GM12878 (cell line): ENCODE measurements around the gene RFX5. TPM values are rescaled to one million over a fixed set of nuclear protein-coding genes. Genes with fewer than 3 reads are reported as not detected.

Experiments
- CHD4 ChIP-seq: fragments of 200-600 bp; sonication (generic); IDR thresholded peaks from 2 replicates; pipeline ENCODE4 v1.6.1; 2016; ENCODE audit warnings: mild to moderate bottlenecking
- CUX1 ChIP-seq: IDR thresholded peaks from 2 replicates; pipeline ENCODE4 v1.6.1; 2012; ENCODE audit warnings: improper control_type of control experiment, low read depth, low read length; ENCODE audit not compliant: insufficient replicate concordance
- EED ChIP-seq: sonication (generic); IDR thresholded peaks from 2 replicates; pipeline ENCODE4 v1.6.1; 2016; ENCODE audit warnings: antibody characterized with exemption, low read depth
- FOS ChIP-seq: IDR thresholded peaks from 3 replicates; pipeline ENCODE4 v1.6.1; 2011; ENCODE audit warnings: borderline replicate concordance; ENCODE audit not compliant: insufficient read length; ENCODE audit errors: extremely low read depth
- FOXK2 ChIP-seq: fragments of 450-650 bp; IDR thresholded peaks from 2 replicates; pipeline ENCODE4 v1.6.1; 2017; ENCODE audit warnings: mild to moderate bottlenecking, moderate library complexity
- HDAC6 ChIP-seq: fragments of 200-600 bp; sonication (generic); IDR thresholded peaks from one replicate; pipeline ENCODE4 v1.8.0; 2017; ENCODE audit warnings: antibody characterized with exemption; ENCODE audit not compliant: unreplicated experiment
- NFYA ChIP-seq: IDR thresholded peaks from 2 replicates; pipeline ENCODE4 v1.6.1; 2011; ENCODE audit warnings: low read depth, mild to moderate bottlenecking, low read length, improper control_type of control experiment, borderline replicate concordance
- NR2C1 ChIP-seq: fragments of 450-650 bp; IDR thresholded peaks from 2 replicates; pipeline ENCODE4 v1.6.1; 2017; ENCODE audit warnings: antibody characterized with exemption, mild to moderate bottlenecking, moderate library complexity
- PAX5 ChIP-seq: IDR thresholded peaks from 2 replicates; pipeline ENCODE4 v1.6.1; 2011; ENCODE audit warnings: low read depth, low read length, borderline replicate concordance
- POU2F2 ChIP-seq: IDR thresholded peaks from 3 replicates; pipeline ENCODE4 v1.6.1; 2011; ENCODE audit warnings: low read depth, mild to moderate bottlenecking, low read length, borderline replicate concordance
- RAD51 ChIP-seq: fragments of 450-650 bp; IDR thresholded peaks from 2 replicates; pipeline ENCODE4 v1.6.1; 2016; ENCODE audit warnings: moderate library complexity, mild to moderate bottlenecking, inconsistent platforms
- SMAD1 ChIP-seq: fragments of 450-650 bp; IDR thresholded peaks from 2 replicates; pipeline ENCODE4 v1.6.1; 2018; ENCODE audit warnings: mild to moderate bottlenecking, low read depth; ENCODE audit not compliant: partially characterized antibody
- USF2 ChIP-seq: IDR thresholded peaks from 2 replicates; pipeline ENCODE4 v1.6.1; 2011; ENCODE audit warnings: low read depth, low read length, improper control_type of control experiment, borderline replicate concordance
- YY1 ChIP-seq: IDR thresholded peaks from 2 replicates; pipeline ENCODE4 v1.6.1; 2011; ENCODE audit warnings: low read depth, mild to moderate bottlenecking, low read length
- ZNF217 ChIP-seq: fragments of 450-650 bp; IDR thresholded peaks from 2 replicates; pipeline ENCODE4 v1.6.1; 2017; ENCODE audit warnings: antibody characterized with exemption, mild to moderate bottlenecking
- polyA plus RNA-seq, 11 experiments: library from polyadenylated mRNA; depleted of rRNA in 4 of 11; unstranded in 6 of 11; stranded (reverse) in 5 of 11; fragments of >200 nt; fragmentation: Nextera tagmentation in 4 of 11; fragmentation: Illumina TruSeq in 1 of 11; extraction: Ambion mirVana in 4 of 11; extraction: Trizol in 1 of 11; gene quantifications; 1 replicate in 1 of 11; 2 replicates in 10 of 11; pipeline versions ENCODE4 v1.2.1 to v1.2.3, GENCODE V29; 2011 to 2016; ENCODE audit warnings: inconsistent platforms in 2 of 11, missing spikeins in 2 of 11, low read depth in 1 of 11
- total RNA-seq, 4 experiments: library from RNA; depleted of rRNA in 3 of 4; stranded (reverse); fragments of >200 nt in 3 of 4; fragmentation: Illumina TruSeq in 1 of 4; extraction: Trizol in 1 of 4; gene quantifications; 2 replicates each; pipeline versions ENCODE4 v1.2.1 to v1.2.3, GENCODE V29; 2013 to 2021
- TF ChIP-seq, protein P1 (sequence below): fragments of 450-650 bp; conservative IDR thresholded peaks from 2 replicates; pipeline ENCODE4 v1.6.1; 2017; ENCODE audit warnings: mild to moderate bottlenecking, moderate library complexity
- TF ChIP-seq, protein P2 (sequence below): fragments of 450-650 bp; IDR thresholded peaks from 2 replicates; pipeline ENCODE4 v1.6.1; 2017; ENCODE audit warnings: mild to moderate bottlenecking, moderate library complexity

Gene RFX5
- total and polyA plus RNA-seq, 10 of the 15 experiments (the other 5 are each of a cell fraction or from before 2014, with no cell fraction given), result 14.1 to 198 (median 124) TPM

- TF ChIP-seq, protein P1, sequence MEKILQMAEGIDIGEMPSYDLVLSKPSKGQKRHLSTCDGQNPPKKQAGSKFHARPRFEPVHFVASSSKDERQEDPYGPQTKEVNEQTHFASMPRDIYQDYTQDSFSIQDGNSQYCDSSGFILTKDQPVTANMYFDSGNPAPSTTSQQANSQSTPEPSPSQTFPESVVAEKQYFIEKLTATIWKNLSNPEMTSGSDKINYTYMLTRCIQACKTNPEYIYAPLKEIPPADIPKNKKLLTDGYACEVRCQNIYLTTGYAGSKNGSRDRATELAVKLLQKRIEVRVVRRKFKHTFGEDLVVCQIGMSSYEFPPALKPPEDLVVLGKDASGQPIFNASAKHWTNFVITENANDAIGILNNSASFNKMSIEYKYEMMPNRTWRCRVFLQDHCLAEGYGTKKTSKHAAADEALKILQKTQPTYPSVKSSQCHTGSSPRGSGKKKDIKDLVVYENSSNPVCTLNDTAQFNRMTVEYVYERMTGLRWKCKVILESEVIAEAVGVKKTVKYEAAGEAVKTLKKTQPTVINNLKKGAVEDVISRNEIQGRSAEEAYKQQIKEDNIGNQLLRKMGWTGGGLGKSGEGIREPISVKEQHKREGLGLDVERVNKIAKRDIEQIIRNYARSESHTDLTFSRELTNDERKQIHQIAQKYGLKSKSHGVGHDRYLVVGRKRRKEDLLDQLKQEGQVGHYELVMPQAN, result peak; percentile 50
- TF ChIP-seq POU2F2, result 0 out of 3 replicates have a peak, but pooled peaks have one; percentile 11
- peak; percentile 27 for TF ChIP-seq SMAD1
- peak; percentile 71 for TF ChIP-seq YY1
- TF ChIP-seq FOXK2, result no peak
- TF ChIP-seq HDAC6, result no peak
- TF ChIP-seq NFYA, result no peak
- no peak for TF ChIP-seq ZNF217
- 0 out of 2 replicates have a peak, but pooled peaks have one; percentile 23 for TF ChIP-seq RAD51
- TF ChIP-seq NR2C1, result 0 out of 2 replicates have a peak, but pooled peaks have one; percentile 17
- TF ChIP-seq FOS, result no peak
- TF ChIP-seq CHD4, result no peak
- peak; percentile 93 for TF ChIP-seq EED
- TF ChIP-seq, protein P2, sequence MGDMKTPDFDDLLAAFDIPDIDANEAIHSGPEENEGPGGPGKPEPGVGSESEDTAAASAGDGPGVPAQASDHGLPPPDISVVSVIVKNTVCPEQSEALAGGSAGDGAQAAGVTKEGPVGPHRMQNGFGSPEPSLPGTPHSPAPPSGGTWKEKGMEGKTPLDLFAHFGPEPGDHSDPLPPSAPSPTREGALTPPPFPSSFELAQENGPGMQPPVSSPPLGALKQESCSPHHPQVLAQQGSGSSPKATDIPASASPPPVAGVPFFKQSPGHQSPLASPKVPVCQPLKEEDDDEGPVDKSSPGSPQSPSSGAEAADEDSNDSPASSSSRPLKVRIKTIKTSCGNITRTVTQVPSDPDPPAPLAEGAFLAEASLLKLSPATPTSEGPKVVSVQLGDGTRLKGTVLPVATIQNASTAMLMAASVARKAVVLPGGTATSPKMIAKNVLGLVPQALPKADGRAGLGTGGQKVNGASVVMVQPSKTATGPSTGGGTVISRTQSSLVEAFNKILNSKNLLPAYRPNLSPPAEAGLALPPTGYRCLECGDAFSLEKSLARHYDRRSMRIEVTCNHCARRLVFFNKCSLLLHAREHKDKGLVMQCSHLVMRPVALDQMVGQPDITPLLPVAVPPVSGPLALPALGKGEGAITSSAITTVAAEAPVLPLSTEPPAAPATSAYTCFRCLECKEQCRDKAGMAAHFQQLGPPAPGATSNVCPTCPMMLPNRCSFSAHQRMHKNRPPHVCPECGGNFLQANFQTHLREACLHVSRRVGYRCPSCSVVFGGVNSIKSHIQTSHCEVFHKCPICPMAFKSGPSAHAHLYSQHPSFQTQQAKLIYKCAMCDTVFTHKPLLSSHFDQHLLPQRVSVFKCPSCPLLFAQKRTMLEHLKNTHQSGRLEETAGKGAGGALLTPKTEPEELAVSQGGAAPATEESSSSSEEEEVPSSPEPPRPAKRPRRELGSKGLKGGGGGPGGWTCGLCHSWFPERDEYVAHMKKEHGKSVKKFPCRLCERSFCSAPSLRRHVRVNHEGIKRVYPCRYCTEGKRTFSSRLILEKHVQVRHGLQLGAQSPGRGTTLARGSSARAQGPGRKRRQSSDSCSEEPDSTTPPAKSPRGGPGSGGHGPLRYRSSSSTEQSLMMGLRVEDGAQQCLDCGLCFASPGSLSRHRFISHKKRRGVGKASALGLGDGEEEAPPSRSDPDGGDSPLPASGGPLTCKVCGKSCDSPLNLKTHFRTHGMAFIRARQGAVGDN, result 0 out of 2 replicates have a peak, but pooled peaks have one; percentile 27
- TF ChIP-seq CUX1, result no peak
- TF ChIP-seq PAX5, result 0 out of 2 replicates have a peak, but pooled peaks have one; percentile 5
- TF ChIP-seq USF2, result no peak
These were observed 19.7 kb downstream of the RFX5 start, which contains the start of gene PI4KB (continued) for GRCh38 chr1:151327223-151327902.
